Dermis blood vessel endothelial cell (primary cell): ENCODE measurements around the gene ANKZF1. TPM values are rescaled to one million over a fixed set of nuclear protein-coding genes. Genes with fewer than 3 reads are reported as not detected.
"Not testable (repeated sequence)": the region's sequence is repeated elsewhere in the genome, so short reads cannot be mapped to it uniquely, and the experiment has no call there.

Source experiments
- DNase-seq: peaks from one replicate; pipeline ENCODE4 v3.0.0; 2010
- total RNA-seq: library from RNA; depleted of rRNA; stranded (reverse); fragments of >200 nt; gene quantifications from 2 replicates; pipeline ENCODE4 v1.2.3, GENCODE V29; 2014

ANKZF1 gene
- total RNA-seq, 1 donor from 2014 or later: 29.6 TPM

DNA sequence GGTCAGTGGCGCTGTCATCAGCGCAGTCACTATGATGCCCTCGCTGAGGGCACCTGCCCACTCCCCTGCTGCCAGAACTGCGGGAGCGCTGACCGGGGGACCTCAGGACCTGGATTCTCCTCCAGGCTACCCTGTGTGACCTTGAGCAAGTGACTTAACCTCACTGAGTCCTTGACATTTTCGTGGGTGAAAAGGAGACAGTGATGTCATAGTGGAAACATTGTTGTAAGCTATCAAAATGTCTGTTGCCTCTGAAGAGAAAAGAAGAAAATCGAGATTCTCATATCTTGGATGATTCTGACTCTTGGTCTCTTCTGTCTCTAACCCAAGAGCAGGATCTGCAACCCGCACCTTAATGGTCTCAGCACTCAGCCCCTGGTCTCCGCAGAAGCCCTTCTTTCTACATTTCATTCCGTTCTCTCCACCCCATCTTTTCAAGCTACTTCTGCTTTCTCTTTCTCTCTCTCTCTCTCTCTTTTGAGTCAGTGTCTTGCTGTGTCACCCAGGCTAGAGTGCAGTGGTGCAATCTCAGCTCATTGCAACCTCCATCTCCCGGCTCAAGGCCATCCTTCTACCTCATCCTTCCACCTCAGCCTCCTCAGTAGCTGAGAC, 25.1 kb downstream of the ANKZF1 start:
- no peak for DNase-seq

GRCh38 chr2:219258942-219259341, 29.3 kb downstream of the ANKZF1 start:
- not testable (repeated sequence) for DNase-seq

DNA sequence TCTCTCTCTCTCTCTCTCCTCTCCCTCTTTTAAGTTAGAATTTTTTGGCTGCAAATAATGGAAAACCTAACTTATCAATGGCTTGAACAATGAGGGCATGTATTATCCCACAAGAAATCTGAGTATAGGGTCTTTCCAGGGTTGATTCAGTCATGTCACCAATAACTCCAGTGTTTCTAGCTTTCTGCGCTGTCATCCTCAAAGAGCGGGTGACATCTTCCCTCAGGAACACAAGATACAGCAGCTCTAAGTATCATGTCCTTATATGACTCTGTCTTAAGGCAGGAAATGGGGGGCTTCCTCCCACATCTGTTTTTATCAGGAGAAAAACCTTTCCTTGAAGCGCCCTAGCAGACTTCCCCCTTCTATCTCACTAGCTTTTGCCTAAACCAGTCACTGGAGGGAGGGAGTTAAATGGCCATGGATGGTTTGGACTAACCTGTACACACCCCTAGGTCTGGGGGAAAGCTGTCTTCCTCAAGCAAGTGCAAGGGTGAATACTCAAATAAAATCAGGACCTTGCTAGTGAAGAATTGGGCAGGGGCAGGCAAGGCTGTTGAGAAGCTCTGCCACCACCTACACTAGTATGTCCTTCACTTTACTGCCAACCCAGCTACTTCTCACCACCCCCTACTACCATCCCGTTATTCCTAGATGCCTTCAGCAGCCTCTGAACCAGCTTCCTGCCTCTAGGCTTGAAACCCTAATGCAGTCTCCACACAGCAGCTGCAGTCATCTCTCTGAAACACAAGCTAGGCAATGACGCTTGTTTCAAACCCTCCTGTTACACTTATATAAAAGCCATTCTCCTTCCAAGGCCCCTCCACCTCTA, 31.6 kb downstream of the ANKZF1 start:
- no peak for DNase-seq

- DNase-seq: no peak
Measured at GRCh38 chr2:219266232-219266631, 36.6 kb downstream of the ANKZF1 start.

DNA sequence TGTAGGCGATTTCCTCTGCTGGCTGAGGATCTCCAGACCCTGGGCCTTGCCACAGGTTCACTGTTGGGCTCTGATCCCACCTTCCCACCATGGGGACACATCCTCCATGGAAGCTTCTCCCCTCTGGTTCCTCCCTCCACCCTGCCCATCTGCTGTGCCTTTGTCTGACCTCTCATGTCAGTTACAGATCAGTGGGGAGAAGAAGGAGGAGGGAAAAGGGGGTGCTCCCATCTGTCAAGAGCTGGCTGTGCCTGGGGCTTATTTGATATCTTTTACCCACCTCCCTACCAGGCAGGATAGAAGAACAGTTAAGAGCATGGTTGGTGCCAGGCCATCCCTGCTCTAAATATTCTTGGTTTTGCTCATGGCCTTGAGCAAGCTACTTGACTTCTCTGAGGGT, 37.3 kb downstream of the ANKZF1 start:
- no peak for DNase-seq

- no peak for DNase-seq
Measured at GRCh38 chr2:219268294-219268693, 38.7 kb downstream of the ANKZF1 start.

- peak; percentile 41 for DNase-seq
Measured at GRCh38 chr2:219269362-219270054, 39.9 kb downstream of the ANKZF1 start.

- no peak for DNase-seq
Measured at GRCh38 chr2:219270055-219270372, 40.4 kb downstream of the ANKZF1 start.

DNA sequence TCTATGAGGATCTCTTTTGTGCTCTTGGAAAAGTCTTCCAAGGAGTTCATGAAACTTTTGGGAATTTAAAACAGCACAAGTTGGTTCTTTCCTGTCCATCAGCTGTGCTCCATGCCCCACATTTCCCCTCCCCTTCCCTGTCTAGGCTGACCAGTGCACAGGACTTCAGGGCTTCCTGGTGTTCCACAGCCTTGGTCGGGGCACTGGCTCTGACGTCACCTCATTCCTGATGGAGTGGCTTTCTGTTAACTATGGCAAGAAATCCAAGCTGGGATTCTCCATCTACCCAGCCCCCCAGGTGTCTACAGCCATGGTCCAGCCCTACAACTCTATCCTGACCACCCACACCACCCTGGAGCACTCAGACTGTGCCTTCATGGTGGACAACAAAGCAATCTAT, 41.4 kb downstream of the ANKZF1 start:
- no peak for DNase-seq

DNA sequence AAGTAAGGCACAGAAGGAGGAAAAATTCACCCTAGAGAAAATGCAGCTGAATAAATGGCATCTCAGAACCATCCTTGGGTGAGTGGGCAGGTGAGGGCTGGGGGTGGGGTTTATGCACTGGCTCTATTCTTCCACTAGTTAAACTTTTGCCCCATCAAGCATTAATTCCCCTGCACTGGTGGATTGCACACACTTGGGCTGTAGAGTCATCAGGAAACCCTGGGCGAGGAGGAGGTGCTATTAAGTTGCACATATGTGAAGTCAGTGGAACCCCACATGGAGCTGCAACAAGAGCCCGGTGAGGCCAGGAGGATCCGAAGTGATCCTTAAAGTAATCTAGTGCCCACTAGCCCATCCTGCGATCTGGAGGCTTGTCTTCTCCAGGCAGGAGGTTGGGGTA, 42.8 kb downstream of the ANKZF1 start:
- no peak for DNase-seq

- DNase-seq: no peak
Measured at GRCh38 chr2:219272995-219273394, 43.4 kb downstream of the ANKZF1 start.

GRCh38 chr2:219273937-219274336, 44.3 kb downstream of the ANKZF1 start:
- DNase-seq: no peak

DNA sequence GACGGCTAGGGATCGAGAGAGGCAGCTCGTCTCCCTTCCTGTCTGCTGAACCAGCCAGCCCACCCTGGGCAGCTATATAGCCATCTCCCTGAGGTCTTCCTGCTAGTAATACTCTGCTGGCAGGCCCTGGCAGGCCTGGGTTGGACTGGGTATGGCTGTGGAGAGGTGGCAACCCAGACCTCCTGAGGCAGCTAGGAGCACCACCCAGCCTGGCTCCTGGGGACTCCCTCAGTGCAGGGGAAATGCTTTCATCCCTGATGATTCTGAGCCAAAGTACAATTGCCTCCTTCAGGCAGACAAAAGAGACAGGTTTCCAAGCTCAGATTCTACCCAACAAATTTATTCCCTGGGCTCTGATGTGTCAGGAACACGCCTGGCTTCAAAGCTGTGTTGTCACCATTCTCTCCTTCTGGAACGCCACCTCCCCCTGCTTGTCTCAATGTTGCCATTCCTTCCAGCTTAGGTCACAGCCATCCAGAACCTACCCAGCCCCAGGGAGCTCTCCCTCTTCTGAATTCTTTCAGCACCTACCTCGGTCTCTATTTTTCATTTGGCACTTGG, 44.8 kb downstream of the ANKZF1 start:
- peak; percentile 19 for DNase-seq

DNA sequence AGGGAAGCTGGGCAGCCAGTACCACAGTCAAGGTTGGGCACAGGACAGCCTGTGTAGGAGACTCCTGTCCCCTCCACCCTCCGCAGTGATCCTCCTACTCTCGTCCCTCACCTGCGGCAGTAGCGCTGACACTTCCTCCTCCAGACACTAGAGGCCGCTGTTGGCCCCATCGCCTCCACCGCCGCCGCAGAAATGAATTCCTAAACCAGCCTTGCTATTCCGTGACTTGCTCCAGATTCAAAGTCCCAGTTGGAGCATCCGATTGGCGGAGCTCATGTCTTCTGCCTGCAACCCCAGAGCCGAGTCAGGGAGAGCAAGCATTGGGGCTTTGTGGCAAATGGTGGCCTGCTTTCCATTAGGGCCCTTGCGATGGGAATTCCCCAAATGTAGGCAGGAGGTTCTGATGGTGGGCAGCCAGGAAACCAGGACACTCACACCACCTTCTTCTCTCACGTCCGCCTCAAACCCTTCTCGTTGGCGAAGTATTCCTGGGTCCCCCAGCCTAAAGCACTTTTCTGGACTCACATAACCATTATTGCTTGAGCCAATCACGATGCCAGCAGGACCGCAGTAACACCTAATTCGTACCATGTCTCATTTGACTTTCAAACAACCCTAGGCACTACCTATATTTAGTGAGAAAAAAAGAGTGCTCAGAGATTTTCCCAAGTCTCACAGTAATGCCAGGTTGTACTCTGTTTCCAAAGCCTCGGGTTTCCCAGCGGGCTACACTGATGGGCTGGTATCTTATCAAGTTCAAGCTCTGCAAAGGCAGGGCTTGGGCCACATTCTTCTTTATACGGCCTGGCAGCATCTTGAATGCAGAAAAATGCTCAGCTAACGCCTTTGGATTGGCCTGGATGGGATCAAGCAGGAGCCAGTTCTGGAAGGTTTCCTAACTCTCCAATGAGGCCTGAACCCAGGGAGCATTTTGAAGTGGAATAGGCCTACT, 48.4 kb downstream of the ANKZF1 start:
- peak; percentile 83 for DNase-seq

DNA sequence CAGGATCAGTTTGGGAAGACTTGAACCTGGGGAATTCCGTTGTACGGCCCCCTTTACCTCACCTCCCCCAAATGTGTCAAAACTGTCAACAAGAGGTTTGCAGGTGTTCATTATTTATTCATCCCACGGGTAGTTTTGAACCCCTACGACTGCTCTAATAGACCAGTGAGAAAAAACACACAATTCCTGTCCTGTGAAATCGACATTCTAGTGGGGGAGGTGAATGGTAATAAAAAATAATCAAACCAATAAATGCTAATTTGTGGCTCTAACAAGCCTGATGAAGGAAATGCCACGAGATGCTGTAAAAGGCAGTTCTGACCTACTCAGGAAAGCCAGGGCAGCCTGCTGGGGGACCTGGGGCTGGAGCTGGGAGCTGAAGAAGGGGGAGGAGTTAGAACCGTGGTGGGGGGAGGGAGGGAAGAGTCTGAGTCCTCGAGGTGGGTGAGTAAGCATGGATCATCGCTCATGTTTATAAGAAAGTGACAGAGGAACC, 49.1 kb downstream of the ANKZF1 start:
- DNase-seq: no peak

- DNase-seq: peak; percentile 99
Measured at GRCh38 chr2:219279151-219279915, 49.7 kb downstream of the ANKZF1 start, which contains the start of gene DNAJB2. DNAJB2 (plus strand) TSS chr2:219279366; CDS start chr2:219279834, 468 bp downstream.

- DNase-seq: no peak
Measured at GRCh38 chr2:219279916-219280516, 50.4 kb downstream of the ANKZF1 start.

DNA sequence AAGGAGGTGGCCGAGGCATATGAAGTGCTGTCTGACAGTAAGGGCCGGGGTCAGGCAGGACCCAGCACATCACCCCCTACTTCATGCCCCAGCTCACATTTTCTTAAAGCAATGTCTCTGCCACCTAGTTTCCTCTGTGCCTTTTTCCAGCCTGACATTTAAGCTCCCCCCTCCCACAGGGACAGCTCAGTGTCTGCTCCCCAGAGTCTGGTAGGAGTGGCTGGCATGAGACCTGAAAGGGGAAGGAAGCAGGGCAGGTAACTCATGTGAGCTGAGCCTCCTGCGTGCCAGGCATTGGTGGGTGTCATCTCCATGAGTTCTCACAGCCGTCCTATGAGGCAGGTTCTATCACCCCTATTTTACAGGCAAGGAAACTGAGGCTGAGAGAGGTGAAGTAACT, 51.0 kb downstream of the ANKZF1 start:
- DNase-seq: no peak

DNA sequence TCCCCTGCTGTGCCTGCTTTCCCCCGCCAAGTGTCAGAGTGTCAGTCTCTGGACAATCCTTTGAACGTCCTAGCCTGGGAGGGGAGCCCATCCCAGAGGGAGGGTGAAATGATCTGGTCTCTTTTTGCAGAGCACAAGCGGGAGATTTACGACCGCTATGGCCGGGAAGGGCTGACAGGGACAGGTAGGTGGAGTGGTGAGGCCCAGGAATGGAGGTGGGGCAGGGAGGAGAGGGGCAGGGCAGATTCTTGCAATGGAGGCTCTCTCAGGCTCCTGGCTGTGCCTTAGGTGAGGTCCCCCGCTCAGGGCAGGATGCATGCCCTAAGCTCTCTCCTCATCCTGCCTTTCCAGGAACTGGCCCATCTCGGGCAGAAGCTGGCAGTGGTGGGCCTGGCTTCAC, 52.0 kb downstream of the ANKZF1 start:
- no peak for DNase-seq

- no peak for DNase-seq
Measured at GRCh38 chr2:219282375-219282774, 52.8 kb downstream of the ANKZF1 start.
